Effector CD4-positive, alpha-beta T cell (primary cell): ENCODE data around the gene PFKP.

Experiments
- DNase-seq: peaks from one replicate; pipeline ENCODE4 v3.0.0-alpha.2; 2020

PFKP gene

GRCh38 chr10:3119796-3120459 is 52.6 kb downstream of the PFKP start:
- DNase-seq = no peak

GRCh38 chr10:3122034-3122433 is 54.7 kb downstream of the PFKP start:
- no peak for DNase-seq

GRCh38 chr10:3122486-3123205 is 55.3 kb downstream of the PFKP start:
- no peak for DNase-seq

GRCh38 chr10:3123571-3124411 is 56.4 kb downstream of the PFKP start:
- no peak for DNase-seq

- DNase-seq = no peak
These were observed 57.2 kb downstream of the PFKP start for GRCh38 chr10:3124412-3125175.

- DNase-seq = no peak
These were observed 58.3 kb downstream of the PFKP start for GRCh38 chr10:3125527-3126170.

GRCh38 chr10:3126249-3126648 is 58.9 kb downstream of the PFKP start:
- no peak for DNase-seq

- DNase-seq = no peak
These were observed 59.5 kb downstream of the PFKP start for GRCh38 chr10:3126741-3127346.

- no peak for DNase-seq
These were observed 60.6 kb downstream of the PFKP start for GRCh38 chr10:3127921-3128320.

GRCh38 chr10:3128379-3129130 is 61.2 kb downstream of the PFKP start:
- no peak for DNase-seq

GRCh38 chr10:3129581-3130340 is 62.4 kb downstream of the PFKP start:
- no peak for DNase-seq

- no peak for DNase-seq
These were observed 63.8 kb downstream of the PFKP start for GRCh38 chr10:3131098-3131497.

GRCh38 chr10:3132036-3133025 is 65.0 kb downstream of the PFKP start:
- no peak for DNase-seq

- no peak for DNase-seq
These were observed 66.6 kb downstream of the PFKP start for GRCh38 chr10:3133948-3134347.

GRCh38 chr10:3135006-3135405 is 67.7 kb downstream of the PFKP start:
- no peak for DNase-seq

GRCh38 chr10:3136336-3136735 is 69.0 kb downstream of the PFKP start:
- no peak for DNase-seq

GRCh38 chr10:3136763-3137611 is 69.6 kb downstream of the PFKP start:
- no peak for DNase-seq
